ENCODE data around the gene TENM4.

Gene TENM4

GRCh38 chr11:79348976-79349682 is 91.7 kb downstream of the TENM4 start:
- peak in 18 of 56 donors; percentile 5 to 57 (median 24) for DNase-seq

GRCh38 chr11:79346021-79346420 is 94.8 kb downstream of the TENM4 start:
- DNase-seq = no peak

- DNase-seq = no peak
Observed at GRCh38 chr11:79344753-79345294, 96.0 kb downstream of the TENM4 start.

- DNase-seq = no peak
Observed at GRCh38 chr11:79342686-79343085, 98.1 kb downstream of the TENM4 start.

- no peak for DNase-seq
Observed at GRCh38 chr11:79342236-79342635, 98.6 kb downstream of the TENM4 start.

GRCh38 chr11:79340535-79340934 is 100.3 kb downstream of the TENM4 start:
- no peak for DNase-seq

- no peak for DNase-seq
Observed at GRCh38 chr11:79336797-79337517, 103.9 kb downstream of the TENM4 start.

- DNase-seq = no peak
Observed at GRCh38 chr11:79335681-79336080, 105.1 kb downstream of the TENM4 start.

- DNase-seq = no peak
Observed at GRCh38 chr11:79333355-79333754, 107.5 kb downstream of the TENM4 start.

GRCh38 chr11:79332017-79332416 is 108.8 kb downstream of the TENM4 start:
- no peak for DNase-seq

- DNase-seq = no peak
Observed at GRCh38 chr11:79331203-79331901, 109.5 kb downstream of the TENM4 start.

GRCh38 chr11:79330651-79331050 is 110.2 kb downstream of the TENM4 start:
- no peak for DNase-seq

GRCh38 chr11:79329561-79329960 is 111.3 kb downstream of the TENM4 start:
- no peak for DNase-seq

- no peak for DNase-seq
Observed at GRCh38 chr11:79328402-79328801, 112.4 kb downstream of the TENM4 start.

GRCh38 chr11:79325851-79326250 is 115.0 kb downstream of the TENM4 start:
- DNase-seq = peak in 18 of 56 donors; percentile 4 to 66 (median 36)

- DNase-seq = no peak
Observed at GRCh38 chr11:79321263-79321662, 119.6 kb downstream of the TENM4 start.

- no peak for DNase-seq
Observed at GRCh38 chr11:79314906-79315689, 125.7 kb downstream of the TENM4 start.

GRCh38 chr11:79313530-79313913 is 127.3 kb downstream of the TENM4 start:
- peak in 30 of 56 donors; percentile 3 to 73 (median 40) for DNase-seq

- DNase-seq = peak in 6 of 56 donors; percentile 2 to 28 (median 16)
Observed at GRCh38 chr11:79312617-79313529, 128.0 kb downstream of the TENM4 start.

GRCh38 chr11:79311461-79311860 is 129.4 kb downstream of the TENM4 start:
- DNase-seq = no peak

Data from nucleus accumbens (tissue), 56 donors.